B cell (primary cell): Measurements from ENCODE around the gene DNMBP. TPM values are rescaled to one million over a fixed set of nuclear protein-coding genes. Genes with fewer than 3 reads are reported as not detected.

Experiments used
- ATAC-seq: fragments of 200-7000 bp; cut with Tn5 transposase; one replicate; pipeline ENCODE4 v1.10.0; 2021; ENCODE audit warnings: low read depth, mild to moderate bottlenecking, moderate number of reproducible peaks, moderate library complexity
- CTCF ChIA-PET: fragments of 350-600 bp; sonication (Branson Sonifier 250); formaldehyde crosslinking; loops from one replicate; lab custom pipeline; 2021; ENCODE audit warnings: antibody characterized with exemption, inconsistent platforms; lab: Charles Lee
- POLR2A ChIA-PET: fragments of 350-600 bp; sonication (Branson Sonifier 250); formaldehyde crosslinking; loops from one replicate; lab custom pipeline; 2021; ENCODE audit warnings: antibody characterized with exemption; lab: Charles Lee
- DNase-seq: peaks from one replicate; pipeline ENCODE4 v3.0.0; 2013
- H2AFZ ChIP-seq: 2 replicates; pipeline ENCODE4 v1.6.1; 2012; ENCODE audit warnings: mild to moderate bottlenecking, low read depth, low read length; ENCODE audit not compliant: insufficient read depth, poor library complexity, severe bottlenecking
- H3K27ac ChIP-seq, 2 donors: 1 replicate in 1 of 2; 2 replicates in 1 of 2; pipeline ENCODE4 v1.5.1; 2012 to 2013; ENCODE audit warnings: low read length in 2 of 2, mild to moderate bottlenecking in 2 of 2, moderate library complexity in 1 of 2
- H3K27me3 ChIP-seq, 4 experiments: fragments of 200-600 bp in 1 of 4; sonication (generic) in 1 of 4; replicated peaks in 1 of 4; 1 replicate in 2 of 4; 2 replicates in 2 of 4; pipeline versions ENCODE4 v1.6.1 to v1.7.0; 2013 to 2016; ENCODE audit warnings: low read length in 3 of 4, mild to moderate bottlenecking in 2 of 4, mixed read lengths in 1 of 4, moderate library complexity in 1 of 4; ENCODE audit not compliant: insufficient read depth in 4 of 4, control insufficient read depth in 3 of 4; ENCODE audit errors: control extremely low read depth in 1 of 4
- H3K36me3 ChIP-seq, 2 experiments: replicated peaks in 1 of 2; 1 replicate in 1 of 2; 2 replicates in 1 of 2; pipeline versions ENCODE4 v1.6.1 to v1.7.1; 2013; ENCODE audit warnings: low read length in 1 of 2; ENCODE audit not compliant: insufficient read depth in 2 of 2, control insufficient read depth in 1 of 2; ENCODE audit errors: control extremely low read depth in 1 of 2, extremely low read depth in 1 of 2
- H3K4me1 ChIP-seq, 2 donors: fragments of 200-600 bp in 1 of 2; sonication (generic) in 1 of 2; 1 replicate in 1 of 2; 2 replicates in 1 of 2; pipeline versions ENCODE4 v1.5.1 to v1.6.1; 2013 to 2017; ENCODE audit warnings: low read length in 2 of 2; ENCODE audit not compliant: control insufficient read depth in 2 of 2, insufficient read depth in 2 of 2
- H3K4me2 ChIP-seq: replicated peaks from 2 replicates; pipeline ENCODE3; 2012; ENCODE audit warnings: mild to moderate bottlenecking, low read depth, low read length; ENCODE audit not compliant: poor library complexity, severe bottlenecking
- H3K4me3 ChIP-seq, 5 experiments: fragments of 200-600 bp in 1 of 5; sonication (generic) in 1 of 5; 1 replicate in 3 of 5; 2 replicates in 2 of 5; pipeline versions ENCODE4 v1.5.1 to v1.7.0; 2011 to 2016; ENCODE audit warnings: low read length in 4 of 5, mild to moderate bottlenecking in 4 of 5, low read depth in 2 of 5, control low read depth in 1 of 5, moderate library complexity in 1 of 5; ENCODE audit not compliant: insufficient read depth in 1 of 5; ENCODE audit errors: control extremely low read depth in 1 of 5, extremely low read depth in 1 of 5
- H3K79me2 ChIP-seq: fragments of 200-600 bp; sonication (generic); one replicate; pipeline ENCODE4 v1.6.0; 2016; ENCODE audit warnings: low read length; ENCODE audit not compliant: control insufficient read depth, insufficient read depth
- H3K9ac ChIP-seq: fragments of 200-600 bp; sonication (generic); 2 replicates; pipeline ENCODE4 v1.6.1; 2017; ENCODE audit warnings: mild to moderate bottlenecking, low read length, moderate library complexity
- H3K9me3 ChIP-seq, 3 donors: one replicate each; pipeline versions ENCODE4 v1.6.1 to v1.7.1; 2013; ENCODE audit warnings: low read length in 2 of 3; ENCODE audit not compliant: control insufficient read depth in 2 of 3, insufficient read depth in 1 of 3; ENCODE audit errors: control extremely low read depth in 1 of 3
- H4K20me1 ChIP-seq: 2 replicates; pipeline ENCODE4 v1.6.0; 2012; ENCODE audit warnings: mild to moderate bottlenecking, low read length; ENCODE audit not compliant: insufficient read depth, control insufficient read depth, poor library complexity, severe bottlenecking
- H3K27ac Mint-ChIP-seq: one replicate; pipeline ENCODE4 v1.8.0; 2021; ENCODE audit warnings: mixed read lengths
- H3K27me3 Mint-ChIP-seq: one replicate; pipeline ENCODE4 v1.8.0; 2021; ENCODE audit warnings: mixed read lengths
- H3K4me1 Mint-ChIP-seq: one replicate; pipeline ENCODE4 v1.8.0; 2021; ENCODE audit warnings: mixed read lengths
- H3K4me3 Mint-ChIP-seq: one replicate; pipeline ENCODE4 v1.8.0; 2021; ENCODE audit warnings: mixed read lengths
- H3K9me3 Mint-ChIP-seq: one replicate; pipeline ENCODE4 v1.8.0; 2022; ENCODE audit warnings: mixed read lengths; ENCODE audit not compliant: insufficient read depth
- CTCF ChIP-seq: fragments of 200-600 bp; IDR thresholded peaks from one replicate; pipeline ENCODE4 v1.8.0; 2022; ENCODE audit warnings: antibody characterized with exemption, mild to moderate bottlenecking
- EZH2 ChIP-seq: IDR thresholded peaks from 2 replicates; pipeline ENCODE4 v1.6.1; 2012; ENCODE audit warnings: borderline replicate concordance, low read depth, mild to moderate bottlenecking, moderate library complexity, low read length; ENCODE audit not compliant: insufficient read depth, poor library complexity, severe bottlenecking
- WGBS: methylation state at CpG from one replicate; pipeline ENCODE4 v1.1.5; 2013; ENCODE audit warnings: missing lambda C conversion rate; ENCODE audit not compliant: insufficient coverage; 5-methylcytosine and 5-hydroxymethylcytosine counted together
- intact Hi-C: fragments of 100-400 bp; cut with micrococcal nuclease; formaldehyde crosslinking; loops from one replicate; pipeline ENCODE4 v1.10.0; 2022
- polyA plus RNA-seq: library from polyadenylated mRNA; depleted of rRNA; stranded (reverse); fragments of >200 nt; gene quantifications from 2 replicates; pipeline ENCODE4 v1.2.3, GENCODE V29; 2012
- total RNA-seq, 2 donors: library from RNA; stranded (reverse); fragments of 120-200 nt in 1 of 2; gene quantifications; 1 replicate in 1 of 2; 2 replicates in 1 of 2; pipeline versions ENCODE4 v1.2.3 to v1.2.4, GENCODE V29; 2013 to 2022

Gene DNMBP
- total and polyA plus RNA-seq, 2 donors (not counting 1 experiment from before 2014, with no cell fraction given): 12.8 to 22.6 TPM

- H3K4me1 Mint-ChIP-seq: peaks cover 53% of the 10 kb centered on the region
Measured at GRCh38 chr10:99983280-99983988, 26.3 kb downstream of the DNMBP start.

More at GRCh38 chr10:99983280-99983988, 26.3 kb downstream of the DNMBP start:
- POLR2A ChIA-PET: interaction anchor here (0.6 kb wide), 1 partner anchor 14 kb away, joined by 9 read pairs; no protein-coding TSS in a partner anchor
- 63% methylated on average over 9 of the region's 16 CpGs for WGBS
- TF ChIP-seq EZH2: no peak
- TF ChIP-seq CTCF: no peak
- Mint-ChIP-seq H3K9me3 (no peaks in the 10 kb centered on the region), H3K4me3 (peak overlapping the region; percentile 70), H3K27ac (peak overlapping the region; percentile 84), H3K27me3 (no peaks in the 10 kb centered on the region)
- DNase-seq: no peak
- H3K9ac ChIP-seq: peak overlapping the region; percentile 23
- no peaks in the 10 kb centered on the region for H3K27me3 ChIP-seq
- peak overlapping the region; percentile 67 for H3K4me2 ChIP-seq
- no peaks in the 10 kb centered on the region for H3K36me3 ChIP-seq
- peaks cover 45 to 55% of the 10 kb centered on the region in 2 donors for H3K4me1 ChIP-seq
- peaks cover 78% of the 10 kb centered on the region for H3K79me2 ChIP-seq
- intact Hi-C loops: no loop called here
- CTCF ChIA-PET: interaction anchor here (0.6 to 3.9 kb wide), 4 partner anchors 9 to 62 kb away, joined by 3 to 15 read pairs (median 6); partner anchors contain the start of gene DNMBP
- H2AFZ ChIP-seq: peak overlapping the region; percentile 49
- H4K20me1 ChIP-seq: no peaks in the 10 kb centered on the region
- no peaks in the 10 kb centered on the region for H3K9me3 ChIP-seq
- peak overlapping the region in 1 of 5 experiments; percentile 47 for H3K4me3 ChIP-seq
- peak; percentile 31 for ATAC-seq
- H3K27ac ChIP-seq: peak overlapping the region; percentile 53 to 68
